Stimulated activated CD8-positive, alpha-beta memory T cell treated with anti-CD3 and anti-CD28 coated beads, Interleukin-4, amount 100 ng/mL, for 4 hours (primary cell): Measurements from ENCODE around the gene NFIA.

Experiments
- DNase-seq, 2 donors: peaks; one replicate each; pipeline ENCODE4 v3.0.0-alpha.2; 2020; ENCODE audit warnings: low read depth in 2 of 2, low spot score in 1 of 2

NFIA gene

GRCh38 chr1:61474269-61474817, 392.0 kb downstream of the NFIA start:
- DNase-seq = no peak

GRCh38 chr1:61474963-61475362, 392.6 kb downstream of the NFIA start:
- no peak for DNase-seq

- no peak for DNase-seq
Measured at GRCh38 chr1:61477301-61477700, 394.9 kb downstream of the NFIA start.

GRCh38 chr1:61480273-61480935, 398.0 kb downstream of the NFIA start:
- no peak for DNase-seq

GRCh38 chr1:61481315-61481715, 399.0 kb downstream of the NFIA start:
- no peak for DNase-seq

GRCh38 chr1:61482170-61482734, 399.9 kb downstream of the NFIA start:
- DNase-seq = no peak

GRCh38 chr1:61486783-61487536, 404.6 kb downstream of the NFIA start:
- no peak for DNase-seq

GRCh38 chr1:61487801-61488200, 405.4 kb downstream of the NFIA start:
- no peak for DNase-seq

GRCh38 chr1:61490924-61491323, 408.6 kb downstream of the NFIA start:
- DNase-seq = no peak

GRCh38 chr1:61491497-61491896, 409.1 kb downstream of the NFIA start:
- no peak for DNase-seq

GRCh38 chr1:61494000-61494399, 411.6 kb downstream of the NFIA start:
- no peak for DNase-seq

- DNase-seq = no peak
Measured at GRCh38 chr1:61496501-61496900, 414.1 kb downstream of the NFIA start.

GRCh38 chr1:61497013-61497412, 414.7 kb downstream of the NFIA start:
- no peak for DNase-seq

GRCh38 chr1:61498342-61498741, 416.0 kb downstream of the NFIA start:
- DNase-seq = no peak

- DNase-seq = no peak
Measured at GRCh38 chr1:61501971-61502916, 419.9 kb downstream of the NFIA start.

GRCh38 chr1:61504305-61504704, 421.9 kb downstream of the NFIA start:
- DNase-seq = no peak

GRCh38 chr1:61504852-61505390, 422.6 kb downstream of the NFIA start:
- no peak for DNase-seq

GRCh38 chr1:61506236-61506635, 423.9 kb downstream of the NFIA start:
- no peak for DNase-seq

- no peak for DNase-seq
Measured at GRCh38 chr1:61506944-61507500, 424.7 kb downstream of the NFIA start.
